HepG2 (cell line): Measurements from ENCODE around the gene PPP1R14D.

Experiments
- CHD2 ChIP-seq: IDR thresholded peaks from 2 replicates; pipeline ENCODE4 v1.6.1; 2011; ENCODE audit warnings: low read depth, low read length, improper control_type of control experiment
- FOXA1 ChIP-seq, 2 experiments: fragments of 450-650 bp in 1 of 2; sonication (generic) in 1 of 2; formaldehyde crosslinking in 1 of 2; IDR thresholded peaks; 2 replicates each; pipeline versions ENCODE4 v1.4.0 to v1.6.1; 2016 to 2020; ENCODE audit warnings: missing genetic modification reagents in 1 of 2
- FOXA3 ChIP-seq: IDR thresholded peaks from 2 replicates; pipeline ENCODE4 v1.6.1; 2016; ENCODE audit warnings: missing genetic modification reagents, missing compliant biosample characterization
- GABPB1 ChIP-seq: IDR thresholded peaks from 2 replicates; pipeline ENCODE4 v1.6.1; 2016; ENCODE audit warnings: mild to moderate bottlenecking, missing genetic modification reagents, moderate library complexity, missing compliant biosample characterization
- HNRNPK ChIP-seq: fragments of 200-400 bp; formaldehyde crosslinking; IDR thresholded peaks from 2 replicates; pipeline ENCODE4 v1.6.1; 2018; ENCODE audit warnings: low read length, low read depth, moderate library complexity, mild to moderate bottlenecking; ENCODE audit not compliant: poor library complexity, severe bottlenecking
- JUND ChIP-seq: sonication (generic); formaldehyde crosslinking; IDR thresholded peaks from 2 replicates; pipeline ENCODE4 v1.8.0; 2022; ENCODE audit warnings: mild to moderate bottlenecking, missing genetic modification reagents
- MXD4 ChIP-seq: IDR thresholded peaks from 2 replicates; pipeline ENCODE4 v1.6.1; 2016; ENCODE audit warnings: mild to moderate bottlenecking, missing biosample characterization, missing genetic modification reagents
- SMAD3 ChIP-seq: sonication (generic); formaldehyde crosslinking; IDR thresholded peaks from 2 replicates; pipeline ENCODE4 v1.4.0; 2020; ENCODE audit warnings: missing genetic modification reagents
- TAF1 ChIP-seq: sonication (generic); formaldehyde crosslinking; IDR thresholded peaks from 2 replicates; pipeline ENCODE4 v1.4.0; 2020; ENCODE audit warnings: missing genetic modification reagents
- ZFP36L2 ChIP-seq: sonication (generic); formaldehyde crosslinking; IDR thresholded peaks from 2 replicates; pipeline ENCODE4 v1.4.0; 2020; ENCODE audit warnings: missing genetic modification reagents
- TF ChIP-seq, protein P1 (sequence below): sonication (generic); formaldehyde crosslinking; IDR thresholded peaks from one replicate; pipeline ENCODE4 v1.5.1; 2020; ENCODE audit warnings: mild to moderate bottlenecking, missing genetic modification reagents; ENCODE audit errors: not compliant biosample characterization
- TF ChIP-seq, protein P2 (sequence below): sonication (generic); formaldehyde crosslinking; IDR thresholded peaks from 2 replicates; pipeline ENCODE4 v1.4.0; 2020; ENCODE audit warnings: missing genetic modification reagents
- TF ChIP-seq, protein P3 (sequence below), 2 experiments: IDR thresholded peaks; 2 replicates each; pipeline ENCODE4 v1.6.1; 2011 to 2012; ENCODE audit warnings: low read length in 2 of 2, borderline replicate concordance in 1 of 2, low read depth in 1 of 2, mild to moderate bottlenecking in 1 of 2, moderate library complexity in 1 of 2

DNA sequence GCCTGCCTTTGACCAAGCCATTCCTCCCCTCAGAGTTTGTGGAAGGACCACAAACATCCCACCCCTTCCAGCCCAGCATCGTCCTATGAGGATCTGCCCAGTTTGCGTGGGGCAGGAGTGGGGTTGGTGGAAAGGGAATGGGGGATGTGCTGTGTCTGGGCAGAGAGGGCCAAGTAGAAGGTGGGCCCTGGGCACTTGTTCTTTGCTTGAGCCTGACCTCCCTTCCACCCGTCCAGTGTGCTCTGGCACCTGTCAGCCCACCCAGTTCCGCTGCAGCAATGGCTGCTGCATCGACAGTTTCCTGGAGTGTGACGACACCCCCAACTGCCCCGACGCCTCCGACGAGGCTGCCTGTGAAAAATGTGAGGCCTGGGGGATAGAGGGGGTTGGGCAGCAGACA lies 25.7 kb upstream of the PPP1R14D start:
- TF ChIP-seq, protein P1, sequence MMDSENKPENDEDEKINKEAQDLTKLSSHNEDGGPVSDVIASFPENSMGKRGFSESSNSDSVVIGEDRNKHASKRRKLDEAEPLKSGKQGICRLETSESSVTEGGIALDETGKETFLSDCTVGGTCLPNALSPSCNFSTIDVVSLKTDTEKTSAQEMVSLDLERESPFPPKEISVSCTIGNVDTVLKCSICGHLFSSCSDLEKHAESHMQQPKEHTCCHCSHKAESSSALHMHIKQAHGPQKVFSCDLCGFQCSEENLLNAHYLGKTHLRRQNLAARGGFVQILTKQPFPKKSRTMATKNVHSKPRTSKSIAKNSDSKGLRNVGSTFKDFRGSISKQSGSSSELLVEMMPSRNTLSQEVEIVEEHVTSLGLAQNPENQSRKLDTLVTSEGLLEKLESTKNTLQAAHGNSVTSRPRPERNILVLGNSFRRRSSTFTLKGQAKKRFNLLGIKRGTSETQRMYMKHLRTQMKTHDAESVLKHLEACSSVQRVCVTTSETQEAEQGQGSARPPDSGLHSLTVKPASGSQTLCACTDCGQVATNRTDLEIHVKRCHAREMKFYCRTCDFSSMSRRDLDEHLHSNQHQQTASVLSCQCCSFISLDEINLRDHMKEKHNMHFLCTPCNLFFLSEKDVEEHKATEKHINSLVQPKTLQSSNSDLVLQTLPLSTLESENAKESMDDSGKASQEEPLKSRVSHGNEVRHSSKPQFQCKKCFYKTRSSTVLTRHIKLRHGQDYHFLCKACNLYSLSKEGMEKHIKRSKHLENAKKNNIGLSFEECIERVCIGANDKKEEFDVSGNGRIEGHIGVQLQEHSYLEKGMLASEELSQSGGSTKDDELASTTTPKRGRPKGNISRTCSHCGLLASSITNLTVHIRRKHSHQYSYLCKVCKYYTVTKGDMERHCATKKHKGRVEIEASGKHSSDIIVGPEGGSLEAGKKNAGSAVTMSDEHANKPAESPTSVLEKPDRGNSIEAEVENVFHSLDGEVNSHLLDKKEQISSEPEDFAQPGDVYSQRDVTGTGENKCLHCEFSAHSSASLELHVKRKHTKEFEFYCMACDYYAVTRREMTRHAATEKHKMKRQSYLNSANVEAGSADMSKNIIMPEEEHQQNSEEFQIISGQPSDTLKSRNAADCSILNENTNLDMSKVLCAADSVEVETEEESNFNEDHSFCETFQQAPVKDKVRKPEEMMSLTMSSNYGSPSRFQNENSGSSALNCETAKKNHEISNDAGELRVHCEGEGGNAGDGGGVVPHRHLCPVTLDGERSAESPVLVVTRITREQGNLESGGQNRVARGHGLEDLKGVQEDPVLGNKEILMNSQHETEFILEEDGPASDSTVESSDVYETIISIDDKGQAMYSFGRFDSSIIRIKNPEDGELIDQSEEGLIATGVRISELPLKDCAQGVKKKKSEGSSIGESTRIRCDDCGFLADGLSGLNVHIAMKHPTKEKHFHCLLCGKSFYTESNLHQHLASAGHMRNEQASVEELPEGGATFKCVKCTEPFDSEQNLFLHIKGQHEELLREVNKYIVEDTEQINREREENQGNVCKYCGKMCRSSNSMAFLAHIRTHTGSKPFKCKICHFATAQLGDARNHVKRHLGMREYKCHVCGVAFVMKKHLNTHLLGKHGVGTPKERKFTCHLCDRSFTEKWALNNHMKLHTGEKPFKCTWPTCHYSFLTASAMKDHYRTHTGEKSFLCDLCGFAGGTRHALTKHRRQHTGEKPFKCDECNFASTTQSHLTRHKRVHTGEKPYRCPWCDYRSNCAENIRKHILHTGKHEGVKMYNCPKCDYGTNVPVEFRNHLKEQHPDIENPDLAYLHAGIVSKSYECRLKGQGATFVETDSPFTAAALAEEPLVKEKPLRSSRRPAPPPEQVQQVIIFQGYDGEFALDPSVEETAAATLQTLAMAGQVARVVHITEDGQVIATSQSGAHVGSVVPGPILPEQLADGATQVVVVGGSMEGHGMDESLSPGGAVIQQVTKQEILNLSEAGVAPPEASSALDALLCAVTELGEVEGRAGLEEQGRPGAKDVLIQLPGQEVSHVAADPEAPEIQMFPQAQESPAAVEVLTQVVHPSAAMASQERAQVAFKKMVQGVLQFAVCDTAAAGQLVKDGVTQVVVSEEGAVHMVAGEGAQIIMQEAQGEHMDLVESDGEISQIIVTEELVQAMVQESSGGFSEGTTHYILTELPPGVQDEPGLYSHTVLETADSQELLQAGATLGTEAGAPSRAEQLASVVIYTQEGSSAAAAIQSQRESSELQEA (CRISPR knock-in tag): no peak
- TF ChIP-seq ZFP36L2 (CRISPR knock-in tag) (no peak), GABPB1 (CRISPR knock-in tag) (no peak), CHD2 (no peak), TAF1 (no peak), JUND (no peak), SMAD3 (CRISPR knock-in tag) (no peak), FOXA3 (CRISPR knock-in tag) (no peak), HNRNPK (no peak), FOXA1 (IDR thresholded peaks at IDR 0.05) (no peak), FOXA1 (CRISPR knock-in tag; IDR thresholded peaks at IDR 0.05) (no peak), MXD4 (CRISPR knock-in tag) (no peak)
- TF ChIP-seq, protein P2, sequence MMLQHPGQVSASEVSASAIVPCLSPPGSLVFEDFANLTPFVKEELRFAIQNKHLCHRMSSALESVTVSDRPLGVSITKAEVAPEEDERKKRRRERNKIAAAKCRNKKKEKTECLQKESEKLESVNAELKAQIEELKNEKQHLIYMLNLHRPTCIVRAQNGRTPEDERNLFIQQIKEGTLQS (CRISPR knock-in tag): no peak
- TF ChIP-seq, protein P3, sequence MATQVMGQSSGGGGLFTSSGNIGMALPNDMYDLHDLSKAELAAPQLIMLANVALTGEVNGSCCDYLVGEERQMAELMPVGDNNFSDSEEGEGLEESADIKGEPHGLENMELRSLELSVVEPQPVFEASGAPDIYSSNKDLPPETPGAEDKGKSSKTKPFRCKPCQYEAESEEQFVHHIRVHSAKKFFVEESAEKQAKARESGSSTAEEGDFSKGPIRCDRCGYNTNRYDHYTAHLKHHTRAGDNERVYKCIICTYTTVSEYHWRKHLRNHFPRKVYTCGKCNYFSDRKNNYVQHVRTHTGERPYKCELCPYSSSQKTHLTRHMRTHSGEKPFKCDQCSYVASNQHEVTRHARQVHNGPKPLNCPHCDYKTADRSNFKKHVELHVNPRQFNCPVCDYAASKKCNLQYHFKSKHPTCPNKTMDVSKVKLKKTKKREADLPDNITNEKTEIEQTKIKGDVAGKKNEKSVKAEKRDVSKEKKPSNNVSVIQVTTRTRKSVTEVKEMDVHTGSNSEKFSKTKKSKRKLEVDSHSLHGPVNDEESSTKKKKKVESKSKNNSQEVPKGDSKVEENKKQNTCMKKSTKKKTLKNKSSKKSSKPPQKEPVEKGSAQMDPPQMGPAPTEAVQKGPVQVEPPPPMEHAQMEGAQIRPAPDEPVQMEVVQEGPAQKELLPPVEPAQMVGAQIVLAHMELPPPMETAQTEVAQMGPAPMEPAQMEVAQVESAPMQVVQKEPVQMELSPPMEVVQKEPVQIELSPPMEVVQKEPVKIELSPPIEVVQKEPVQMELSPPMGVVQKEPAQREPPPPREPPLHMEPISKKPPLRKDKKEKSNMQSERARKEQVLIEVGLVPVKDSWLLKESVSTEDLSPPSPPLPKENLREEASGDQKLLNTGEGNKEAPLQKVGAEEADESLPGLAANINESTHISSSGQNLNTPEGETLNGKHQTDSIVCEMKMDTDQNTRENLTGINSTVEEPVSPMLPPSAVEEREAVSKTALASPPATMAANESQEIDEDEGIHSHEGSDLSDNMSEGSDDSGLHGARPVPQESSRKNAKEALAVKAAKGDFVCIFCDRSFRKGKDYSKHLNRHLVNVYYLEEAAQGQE (IDR thresholded peaks at IDR 0.05; ENCODE audit: borderline replicate concordance in 1 of 2, low read depth in 1 of 2, low read length in 2 of 2): no peak
